Activated CD4-positive, alpha-beta memory T cell treated with anti-CD3 and anti-CD28 coated beads for 36 hours (primary cell): ENCODE measurements around the gene NUDT16. TPM values are rescaled to one million over a fixed set of nuclear protein-coding genes. Genes with fewer than 3 reads are reported as not detected.

Source experiments
- CTCF ChIA-PET: fragments of 350-600 bp; sonication (Branson Sonifier 250); formaldehyde crosslinking; loops from one replicate; lab custom pipeline; 2021; ENCODE audit warnings: antibody characterized with exemption, inconsistent platforms; lab: Charles Lee
- POLR2A ChIA-PET: fragments of 350-600 bp; sonication (Branson Sonifier 250); formaldehyde crosslinking; loops from one replicate; lab custom pipeline; 2021; ENCODE audit warnings: antibody characterized with exemption; lab: Charles Lee
- DNase-seq: peaks from one replicate; pipeline ENCODE4 v3.0.0-alpha.2; 2020
- H3K27ac Mint-ChIP-seq: one replicate; pipeline ENCODE4 v1.8.0; 2021; ENCODE audit warnings: mixed read lengths
- H3K27me3 Mint-ChIP-seq: one replicate; pipeline ENCODE4 v1.8.0; 2021; ENCODE audit warnings: mixed read lengths
- H3K36me3 Mint-ChIP-seq: one replicate; pipeline ENCODE4 v1.8.0; 2021; ENCODE audit warnings: mixed read lengths
- H3K4me1 Mint-ChIP-seq: one replicate; pipeline ENCODE4 v1.8.0; 2021; ENCODE audit warnings: low read depth, mixed read lengths
- H3K4me3 Mint-ChIP-seq: one replicate; pipeline ENCODE4 v1.8.0; 2021; ENCODE audit warnings: mild to moderate bottlenecking, mixed read lengths
- H3K9me3 Mint-ChIP-seq: one replicate; pipeline ENCODE4 v1.8.0; 2021; ENCODE audit warnings: mixed read lengths
- intact Hi-C: fragments of 100-400 bp; cut with micrococcal nuclease; formaldehyde crosslinking; loops from one replicate; pipeline ENCODE4 v1.15.1; 2023
- total RNA-seq, 2 experiments: library from RNA; stranded (reverse); gene quantifications; one replicate each; pipeline ENCODE4 v1.2.3, GENCODE V29; 2021

The NUDT16 gene
- 1 to 10 TPM; 7.4 to 8.6 TPM for total RNA-seq

DNA sequence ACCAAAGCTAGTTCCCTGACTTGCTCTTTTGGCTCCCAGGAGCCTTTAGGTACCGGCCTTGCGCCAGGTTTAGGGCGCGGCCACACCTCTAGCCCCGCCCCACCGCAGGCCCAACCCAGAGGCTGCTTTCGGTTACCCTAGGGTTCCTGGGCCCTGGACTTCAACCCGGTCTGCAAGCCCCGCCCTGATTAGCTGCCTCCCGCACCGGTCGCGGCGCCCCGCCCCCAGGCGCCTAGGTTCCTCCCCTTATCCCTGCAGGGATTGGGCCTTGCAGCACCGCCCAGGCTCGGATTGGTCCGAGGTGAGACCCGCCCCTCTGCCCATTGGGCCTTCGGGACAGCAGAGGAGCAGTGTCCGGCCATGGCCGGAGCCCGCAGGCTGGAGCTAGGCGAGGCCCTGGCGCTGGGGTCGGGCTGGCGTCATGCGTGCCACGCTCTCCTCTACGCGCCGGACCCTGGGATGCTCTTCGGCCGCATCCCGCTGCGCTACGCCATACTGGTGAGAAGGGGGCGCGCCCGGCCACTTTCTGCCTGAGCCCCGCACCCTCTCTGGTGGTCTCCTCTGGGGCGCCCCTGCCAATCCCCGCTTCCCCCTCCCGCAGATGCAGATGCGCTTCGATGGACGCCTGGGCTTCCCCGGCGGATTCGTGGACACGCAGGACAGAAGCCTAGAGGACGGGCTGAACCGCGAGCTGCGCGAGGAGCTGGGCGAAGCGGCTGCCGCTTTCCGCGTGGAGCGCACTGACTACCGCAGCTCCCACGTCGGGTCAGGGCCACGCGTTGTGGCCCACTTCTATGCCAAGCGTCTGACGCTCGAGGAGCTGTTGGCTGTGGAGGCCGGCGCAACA, at the start of gene NUDT16:
Gene NUDT16, plus strand, starts transcription at position 330 of the 847 bp plus-strand sequence. Its CDS starts 31 bp downstream, at position 361.
- Mint-ChIP-seq H3K27me3 (no peaks in the 10 kb centered on the region), H3K27ac (peak within 1 kb of the TSS; percentile 84), H3K36me3 (peaks cover 15% of the 10 kb centered on the region), H3K4me3 (peak within 1 kb of the TSS; percentile 93), H3K9me3 (no peaks in the 10 kb centered on the region), H3K4me1 (peaks cover 22% of the 10 kb centered on the region)
- DNase-seq, result peak; percentile 99
- CTCF ChIA-PET, result interaction anchor here (1.2 to 1.5 kb wide), 3 partner anchors 89 to 488 kb away, joined by 4 to 5 read pairs (median 4); partner anchors contain the start of gene ATP2C1
- POLR2A ChIA-PET, result interaction anchor here (0.5 to 0.9 kb wide), 3 partner anchors 358 to 1276 kb away, joined by 3 read pairs; no protein-coding TSS in a partner anchor
- intact Hi-C loops, result loop anchor here (1.0 to 10.0 kb wide), 6 partner anchors 93 to 1035 kb away; partner anchors contain the start of genes ASTE1, DNAJC13, MRPL3 and NEK11

DNA sequence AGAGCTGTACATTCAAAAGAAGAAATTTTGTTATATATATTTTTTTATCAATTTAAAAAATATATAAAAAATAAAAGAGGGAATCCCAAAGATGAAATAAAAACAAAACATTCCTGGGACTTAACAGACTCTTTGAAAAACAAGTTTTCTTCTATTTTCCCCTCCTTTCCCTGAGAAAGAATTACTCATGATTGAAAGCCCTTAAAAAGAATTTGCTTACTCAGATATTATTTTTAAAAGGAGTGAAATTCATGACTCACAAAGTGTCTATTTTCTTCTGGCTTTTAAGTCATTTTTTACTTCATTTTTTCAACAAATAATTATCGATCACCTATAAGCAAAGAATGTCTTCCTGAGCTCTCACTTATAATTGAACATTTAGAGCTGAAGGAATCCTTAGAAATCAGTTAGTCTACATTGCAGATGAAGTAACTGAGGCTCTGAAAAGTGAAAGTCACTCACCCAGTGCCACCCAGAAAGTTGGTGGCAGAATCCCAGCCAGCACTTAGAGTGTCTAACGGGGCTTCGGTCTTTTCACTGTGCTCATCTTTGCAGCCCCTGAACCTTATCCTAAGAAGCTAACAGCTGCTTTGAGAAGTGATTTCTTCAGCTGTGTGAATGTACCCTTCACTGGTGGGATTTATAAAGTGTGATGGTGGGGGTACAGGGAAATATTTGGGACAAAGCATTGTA, 42.5 kb upstream of the NUDT16 start:
- Mint-ChIP-seq H3K27ac (no peak overlapping the region), H3K9me3 (peaks cover 7% of the 10 kb centered on the region), H3K4me1 (no peaks in the 10 kb centered on the region), H3K4me3 (no peak overlapping the region), H3K27me3 (no peaks in the 10 kb centered on the region), H3K36me3 (no peaks in the 10 kb centered on the region)
- POLR2A ChIA-PET, result no interaction called here
- intact Hi-C loops, result no loop called here
- no peak for DNase-seq
- CTCF ChIA-PET, result no interaction called here

DNA sequence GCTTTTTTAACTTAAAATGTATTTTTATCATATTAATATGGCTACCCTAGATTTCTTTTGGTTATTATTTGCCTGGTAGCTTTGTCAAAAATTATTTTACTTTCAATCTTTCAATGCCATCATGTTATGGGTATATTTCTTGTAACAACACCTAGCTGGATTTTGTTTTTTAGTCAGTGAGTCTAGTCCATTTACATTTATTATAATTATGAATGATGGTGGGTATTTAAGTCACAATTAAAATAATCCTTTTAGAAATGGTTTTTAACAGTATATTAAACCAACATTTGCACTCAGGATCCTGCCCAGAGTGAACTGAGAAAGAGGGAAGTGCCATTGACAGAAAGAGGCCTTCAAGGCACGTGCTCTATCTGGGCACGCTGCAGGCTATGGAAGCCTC, 39.8 kb upstream of the NUDT16 start:
- H3K4me1 Mint-ChIP-seq, result no peaks in the 10 kb centered on the region
- H3K27ac Mint-ChIP-seq, result no peak overlapping the region
- no peaks in the 10 kb centered on the region for H3K27me3 Mint-ChIP-seq
- intact Hi-C loops, result no loop called here
- H3K36me3 Mint-ChIP-seq, result no peaks in the 10 kb centered on the region
- peaks cover 4% of the 10 kb centered on the region for H3K9me3 Mint-ChIP-seq
- CTCF ChIA-PET, result no interaction called here
- no peak for DNase-seq
- POLR2A ChIA-PET, result no interaction called here
- no peak overlapping the region for H3K4me3 Mint-ChIP-seq

DNA sequence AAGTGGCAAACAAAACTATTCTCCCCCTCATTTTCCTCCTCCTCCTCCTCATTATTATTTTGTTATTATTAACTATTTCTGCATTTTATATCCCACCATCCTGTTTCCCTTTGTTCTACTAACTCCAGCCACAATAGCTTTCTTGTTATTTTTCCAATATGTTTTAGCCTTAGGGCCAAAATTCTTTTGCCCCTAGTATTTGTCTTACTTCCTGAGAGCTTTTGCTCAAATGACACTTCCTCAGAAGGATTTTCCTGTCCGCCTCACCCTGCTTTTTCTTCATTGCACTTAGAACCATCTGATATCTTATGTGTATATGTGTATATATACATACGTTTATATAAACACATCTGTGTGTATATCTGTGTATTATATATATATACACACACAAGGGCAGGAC, 32.7 kb upstream of the NUDT16 start:
- ChIA-PET POLR2A (no interaction called here), CTCF (no interaction called here)
- no peaks in the 10 kb centered on the region for H3K36me3 Mint-ChIP-seq
- no peaks in the 10 kb centered on the region for H3K4me1 Mint-ChIP-seq
- H3K4me3 Mint-ChIP-seq, result no peak overlapping the region
- no peak for DNase-seq
- H3K27ac Mint-ChIP-seq, result no peak overlapping the region
- intact Hi-C loops, result no loop called here
- no peaks in the 10 kb centered on the region for H3K9me3 Mint-ChIP-seq
- H3K27me3 Mint-ChIP-seq, result no peaks in the 10 kb centered on the region

DNA sequence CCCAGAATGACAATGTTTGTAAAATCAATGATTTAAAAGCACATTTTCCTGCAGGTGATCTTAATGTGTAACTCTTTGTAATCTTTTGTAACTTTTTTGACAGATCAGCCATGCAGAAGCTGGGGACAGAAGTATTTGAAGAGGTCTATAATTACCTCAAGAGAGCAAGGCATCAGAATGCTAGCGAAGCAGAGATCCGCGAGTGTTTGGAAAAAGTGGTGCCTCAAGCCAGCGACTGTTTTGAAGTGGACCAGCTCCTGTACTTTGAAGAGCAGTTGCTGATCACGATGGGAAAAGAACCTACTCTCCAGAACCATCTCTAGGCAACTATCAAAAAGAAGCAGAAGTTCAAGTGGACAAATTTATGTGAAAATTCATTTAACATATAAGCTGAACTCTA, 32.1 kb upstream of the NUDT16 start:
- H3K36me3 Mint-ChIP-seq, result no peaks in the 10 kb centered on the region
- intact Hi-C loops, result no loop called here
- no peak for DNase-seq
- POLR2A ChIA-PET, result no interaction called here
- no peaks in the 10 kb centered on the region for H3K27me3 Mint-ChIP-seq
- H3K4me3 Mint-ChIP-seq, result no peak overlapping the region
- no peak overlapping the region for H3K27ac Mint-ChIP-seq
- H3K4me1 Mint-ChIP-seq, result no peaks in the 10 kb centered on the region
- CTCF ChIA-PET, result no interaction called here
- no peaks in the 10 kb centered on the region for H3K9me3 Mint-ChIP-seq

DNA sequence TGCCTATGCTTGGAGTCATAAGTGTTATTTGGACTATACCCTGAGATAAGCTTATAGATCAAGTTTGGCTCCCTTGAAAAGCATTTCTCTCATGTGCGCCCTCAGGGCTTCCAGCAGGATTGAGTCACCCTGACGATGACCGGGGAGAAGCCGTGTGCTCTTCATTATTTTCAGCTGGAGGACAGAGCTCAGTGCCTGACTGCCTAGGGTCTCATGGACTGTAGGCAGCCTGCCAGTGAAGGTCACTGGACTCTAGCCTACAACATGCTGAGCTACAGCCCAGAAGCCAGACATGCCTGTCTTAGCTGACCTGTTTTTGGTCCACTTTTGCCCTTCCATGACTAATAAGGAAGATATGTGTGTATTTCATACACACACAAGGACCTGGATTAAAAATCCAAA, 31.6 kb upstream of the NUDT16 start:
- intact Hi-C loops, result no loop called here
- Mint-ChIP-seq H3K4me1 (no peaks in the 10 kb centered on the region), H3K27ac (no peak overlapping the region), H3K36me3 (no peaks in the 10 kb centered on the region), H3K9me3 (no peaks in the 10 kb centered on the region), H3K4me3 (no peak overlapping the region), H3K27me3 (no peaks in the 10 kb centered on the region)
- ChIA-PET CTCF (no interaction called here), POLR2A (no interaction called here)
- DNase-seq, result no peak

DNA sequence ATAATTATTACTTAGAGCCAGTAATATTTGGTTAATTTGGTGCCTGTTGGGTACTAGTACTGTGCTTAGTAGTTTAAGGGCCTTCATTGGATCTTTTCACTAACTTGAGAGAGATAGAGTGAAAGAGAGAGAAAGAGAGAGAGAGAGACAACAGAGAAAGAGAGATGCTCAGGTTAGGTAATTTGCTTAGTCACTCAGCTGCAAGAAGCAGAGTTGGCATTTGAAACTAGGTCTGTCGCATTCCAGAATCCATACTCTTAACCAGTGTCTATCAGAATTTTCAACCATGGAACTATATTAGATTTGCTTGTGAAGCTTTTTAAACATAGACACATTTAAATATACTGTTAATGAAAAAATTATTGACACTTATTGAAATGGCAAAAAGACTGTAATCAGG, 31.1 kb upstream of the NUDT16 start:
- H3K27ac Mint-ChIP-seq, result no peak overlapping the region
- no peak for DNase-seq
- no peak overlapping the region for H3K4me3 Mint-ChIP-seq
- H3K36me3 Mint-ChIP-seq, result no peaks in the 10 kb centered on the region
- intact Hi-C loops, result no loop called here
- no peaks in the 10 kb centered on the region for H3K4me1 Mint-ChIP-seq
- H3K27me3 Mint-ChIP-seq, result no peaks in the 10 kb centered on the region
- ChIA-PET CTCF (no interaction called here), POLR2A (no interaction called here)
- H3K9me3 Mint-ChIP-seq, result no peaks in the 10 kb centered on the region

DNA sequence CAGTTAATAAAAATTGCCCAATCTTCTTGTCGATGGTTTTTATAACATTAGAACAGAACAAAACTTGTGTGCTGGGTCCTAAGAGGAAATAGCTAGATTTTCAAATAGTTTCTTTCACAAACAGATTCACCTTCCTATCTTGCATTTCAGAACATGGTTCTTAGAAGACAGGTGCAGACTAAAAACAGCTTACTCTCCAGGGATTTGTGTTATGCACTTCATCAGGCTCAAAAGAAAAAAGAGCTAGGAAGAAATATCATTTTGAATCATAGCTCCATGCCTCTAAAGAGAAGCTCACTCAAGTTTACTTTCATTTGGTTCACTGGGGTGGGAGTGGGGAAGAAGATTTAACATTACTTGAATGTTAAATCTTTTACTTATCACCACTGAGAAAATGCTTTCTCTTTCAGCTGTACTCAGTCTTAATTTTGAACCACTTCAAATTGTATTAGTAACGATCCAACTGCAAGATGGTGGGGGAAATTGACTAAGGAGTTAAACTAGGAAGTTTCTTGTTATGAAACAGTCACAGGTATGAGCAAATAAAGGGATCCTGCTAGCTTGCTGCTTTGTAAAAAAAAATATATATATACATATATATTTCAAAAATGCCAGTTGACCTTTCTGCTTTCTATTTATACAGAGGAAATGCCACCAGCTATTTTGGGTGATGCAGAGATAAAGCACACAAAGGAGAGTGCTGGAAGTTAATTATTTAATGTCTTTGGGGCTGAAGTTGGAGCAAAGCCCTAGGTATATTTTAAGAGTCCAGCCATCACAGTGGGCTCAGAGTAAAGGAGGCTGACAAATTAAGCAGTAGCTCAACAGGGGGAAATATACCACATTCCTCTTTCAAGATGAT, 28.3 kb upstream of the NUDT16 start:
- intact Hi-C loops, result no loop called here
- no peak overlapping the region for H3K27ac Mint-ChIP-seq
- CTCF ChIA-PET, result no interaction called here
- DNase-seq, result no peak
- POLR2A ChIA-PET, result no interaction called here
- H3K4me1 Mint-ChIP-seq, result no peaks in the 10 kb centered on the region
- H3K9me3 Mint-ChIP-seq, result no peaks in the 10 kb centered on the region
- H3K36me3 Mint-ChIP-seq, result no peaks in the 10 kb centered on the region
- no peak overlapping the region for H3K4me3 Mint-ChIP-seq
- peaks cover 3% of the 10 kb centered on the region for H3K27me3 Mint-ChIP-seq

DNA sequence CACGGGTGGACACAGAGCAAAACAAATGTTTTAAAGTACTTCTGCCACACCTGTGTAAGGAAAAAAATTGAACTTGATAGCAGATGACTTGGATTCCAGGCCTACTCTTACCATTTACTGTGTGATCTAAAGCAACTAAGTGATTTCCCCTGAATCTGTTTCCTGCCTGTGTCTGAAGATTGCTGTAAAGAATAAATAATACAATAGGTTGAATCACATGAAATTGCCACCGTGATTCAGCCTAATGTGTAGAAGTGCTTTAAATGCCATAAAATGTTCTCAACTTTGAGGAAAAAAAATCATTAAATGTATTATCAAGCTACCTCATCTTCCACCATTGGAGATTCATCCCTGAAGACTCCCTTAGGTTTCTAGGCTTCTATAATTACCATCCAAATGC, 27.6 kb upstream of the NUDT16 start:
- Mint-ChIP-seq H3K36me3 (no peaks in the 10 kb centered on the region), H3K27me3 (peaks cover 3% of the 10 kb centered on the region), H3K4me1 (no peaks in the 10 kb centered on the region), H3K4me3 (no peak overlapping the region), H3K27ac (no peak overlapping the region), H3K9me3 (no peaks in the 10 kb centered on the region)
- ChIA-PET POLR2A (no interaction called here), CTCF (no interaction called here)
- intact Hi-C loops, result no loop called here
- no peak for DNase-seq

DNA sequence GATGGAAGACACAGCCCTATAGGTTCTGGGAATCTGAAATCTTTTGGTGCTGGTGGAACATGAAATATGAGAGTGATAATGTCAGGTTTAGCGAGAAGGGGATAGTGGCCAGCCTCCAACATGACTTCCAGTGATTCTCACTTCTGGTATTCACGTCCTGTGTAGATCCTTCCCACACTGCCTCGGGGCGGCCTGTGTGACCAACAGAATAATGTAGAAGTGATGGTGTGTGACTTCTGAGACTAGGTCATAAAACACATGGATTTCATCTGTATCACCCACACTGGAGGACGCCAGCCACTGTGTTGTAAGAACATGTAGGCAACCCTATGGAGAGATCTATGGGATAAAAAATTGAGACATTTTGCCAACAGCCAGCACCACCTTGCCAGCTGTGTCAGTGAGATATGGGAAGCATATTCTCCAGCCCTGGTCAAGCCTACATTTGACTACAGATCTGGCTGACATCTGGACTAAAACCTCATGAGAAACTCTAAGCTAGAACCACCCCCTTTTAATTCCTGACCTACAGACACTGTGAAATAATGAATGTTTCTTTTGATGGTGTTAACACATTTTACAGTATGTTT, 25.5 kb upstream of the NUDT16 start:
- CTCF ChIA-PET, result no interaction called here
- POLR2A ChIA-PET, result no interaction called here
- Mint-ChIP-seq H3K27me3 (peaks cover 10% of the 10 kb centered on the region), H3K9me3 (no peaks in the 10 kb centered on the region), H3K4me1 (peaks cover 2% of the 10 kb centered on the region), H3K4me3 (no peak overlapping the region), H3K36me3 (no peaks in the 10 kb centered on the region), H3K27ac (no peak overlapping the region)
- DNase-seq, result no peak
- intact Hi-C loops, result no loop called here

DNA sequence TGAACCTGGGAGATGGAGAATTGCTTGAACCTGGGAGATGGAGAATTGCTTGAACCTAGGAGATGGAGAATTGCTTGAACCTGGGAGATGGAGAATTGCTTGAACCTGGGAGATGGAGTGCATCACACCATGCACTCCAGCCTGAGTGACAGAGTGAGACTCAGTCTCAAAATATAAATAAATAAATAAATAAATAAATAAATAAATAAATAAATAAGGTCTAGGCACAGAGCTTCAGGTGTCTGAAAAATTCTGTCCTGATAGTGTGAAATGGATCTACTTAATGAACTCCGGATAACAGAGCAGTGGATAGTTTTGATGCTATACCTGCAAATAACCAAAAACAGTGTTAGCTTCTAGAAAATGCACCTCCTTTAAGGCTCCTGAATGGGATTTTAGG, 24.3 kb upstream of the NUDT16 start:
- Mint-ChIP-seq H3K4me3 (no peak overlapping the region), H3K27ac (no peak overlapping the region)

More for the DNA sequence above, 24.3 kb upstream of the NUDT16 start:
- H3K27me3 Mint-ChIP-seq, result peaks cover 17% of the 10 kb centered on the region
- no peaks in the 10 kb centered on the region for H3K36me3 Mint-ChIP-seq
- H3K9me3 Mint-ChIP-seq, result no peaks in the 10 kb centered on the region
- DNase-seq, result no peak
- ChIA-PET POLR2A (no interaction called here), CTCF (no interaction called here)
- peaks cover 10% of the 10 kb centered on the region for H3K4me1 Mint-ChIP-seq
- intact Hi-C loops, result no loop called here
